Measurements from ENCODE around the gene SCAMP3. TPM values are rescaled to one million over a fixed set of nuclear protein-coding genes. Genes with fewer than 3 reads are reported as not detected.

Gene SCAMP3
- total and polyA plus RNA-seq, 2 of the 4 experiments (the other 2 are of a cell fraction): 30.5 to 118 TPM

DNA sequence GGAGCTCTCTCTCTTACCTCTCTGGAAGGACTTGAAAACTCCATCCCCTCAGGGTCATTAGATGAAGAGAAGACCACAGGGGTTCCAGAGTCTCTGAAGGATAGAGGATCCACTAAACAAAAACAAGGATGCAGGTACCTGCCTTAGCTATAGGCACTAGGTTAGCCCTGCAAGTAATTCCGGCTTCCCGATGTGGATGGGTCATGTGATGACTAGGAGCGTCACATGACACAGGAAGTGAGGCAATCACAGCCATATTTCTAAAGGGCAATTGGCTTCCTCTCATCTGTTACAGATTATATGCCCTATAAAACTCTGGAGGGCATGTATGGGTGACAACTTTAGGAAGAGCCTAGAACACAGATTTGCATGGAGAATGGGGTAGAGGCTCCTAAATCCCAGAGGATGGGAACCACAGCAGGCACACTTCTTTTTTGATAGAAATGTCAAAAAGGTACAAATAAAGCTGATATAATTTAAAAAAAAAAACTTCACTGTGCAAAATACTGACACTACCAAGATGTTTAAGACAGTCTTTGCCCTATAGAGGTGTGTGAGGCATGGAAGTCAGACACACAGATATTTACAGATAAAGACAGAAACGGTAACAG, 21.0 kb downstream of the SCAMP3 start:
- intact Hi-C loops (cut with micrococcal nuclease) (loop anchor here (1.0 kb wide), 1 partner anchor 33 kb away; the partner anchor contains the start of gene MTX1), dilution Hi-C loops (cut with HindIII; ENCODE audit: low sequenced_read_pairs, unreplicated experiment) (no loop called here), in situ Hi-C loops (cut with MboI; ENCODE audit: low sequenced_read_pairs) (no loop called here)
- WGBS, 2 experiments (ENCODE audit: extremely low coverage in 2 of 2, insufficient read length in 1 of 2): 100% methylated on average over 1 of the region's 4 CpGs; no CpG with 5 or more reads in 1 of the 2 experiments
- H3K27ac ChIP-seq (ENCODE audit: insufficient read depth, low read length): no peak overlapping the region
- H2BK15ac ChIP-seq (ENCODE audit: low read depth, low read length): no peak overlapping the region
- H2BK120ac ChIP-seq (ENCODE audit: low read depth, low read length): no peak overlapping the region
- DNase-seq (peak; percentile 83), ATAC-seq (ENCODE audit: low read depth) (peak; percentile 8; the same call in 1 of the 2 replicates)
- no peak overlapping the region for H3K18ac ChIP-seq (ENCODE audit: low read depth, low read length)
- H3K56ac ChIP-seq (ENCODE audit: extremely low read depth, insufficient read depth, low read length): no peak overlapping the region
- peak overlapping the region; percentile 89 for H2AFZ ChIP-seq (replicated peaks; ENCODE audit: low read length, poor library complexity)
- H3K4me2 ChIP-seq (ENCODE audit: low read depth, low read length): peak overlapping the region; percentile 56; the same call in 1 of the 2 replicates
- no peaks in the 10 kb centered on the region for H3K9me3 ChIP-seq (ENCODE audit: control insufficient read depth, insufficient read depth, low read length)
- peak overlapping the region; percentile 77; the same call in 1 of the 2 replicates for H4K5ac ChIP-seq (ENCODE audit: low read depth, low read length)
- peak overlapping the region; percentile 23 to 94 for H4K8ac ChIP-seq (ENCODE audit: low read depth in 2 of 2, low read length in 2 of 2)
- no peak overlapping the region for H2AK9ac ChIP-seq (replicated peaks; ENCODE audit: low read depth, low read length, poor library complexity)
- peak overlapping the region; percentile 62; the same call in 1 of the 2 replicates for H3K4ac ChIP-seq (ENCODE audit: low read depth, low read length)
- H3K14ac ChIP-seq (replicated peaks; ENCODE audit: low read depth, low read length): 0 out of 2 replicates have a peak overlapping the region, but pooled peaks have one; percentile 8
- H3K4me3 ChIP-seq (ENCODE audit: insufficient read depth, low read depth, low read length): peak overlapping the region; percentile 40
- BruUV-seq (replicated peaks): no TSS peak
- TF ChIP-seq FOS (IDR thresholded peaks at IDR 0.05; ENCODE audit: low read depth, low read length): peak; percentile 96
- TF ChIP-seq RAD21 (IDR thresholded peaks at IDR 0.05; ENCODE audit: low read length): no peak
- TF ChIP-seq CEBPB (IDR thresholded peaks at IDR 0.05; ENCODE audit: low read depth, low read length): peak; percentile 92
- TF ChIP-seq, protein P1, sequence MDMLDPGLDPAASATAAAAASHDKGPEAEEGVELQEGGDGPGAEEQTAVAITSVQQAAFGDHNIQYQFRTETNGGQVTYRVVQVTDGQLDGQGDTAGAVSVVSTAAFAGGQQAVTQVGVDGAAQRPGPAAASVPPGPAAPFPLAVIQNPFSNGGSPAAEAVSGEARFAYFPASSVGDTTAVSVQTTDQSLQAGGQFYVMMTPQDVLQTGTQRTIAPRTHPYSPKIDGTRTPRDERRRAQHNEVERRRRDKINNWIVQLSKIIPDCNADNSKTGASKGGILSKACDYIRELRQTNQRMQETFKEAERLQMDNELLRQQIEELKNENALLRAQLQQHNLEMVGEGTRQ (IDR thresholded peaks at IDR 0.05; ENCODE audit: low read depth, low read length): peak; percentile 99
- TF ChIP-seq MAFK (IDR thresholded peaks at IDR 0.05; ENCODE audit: low read depth, low read length): 0 out of 2 replicates have a peak, but pooled peaks have one; percentile 18
- no peak for TF ChIP-seq NFE2L2 (IDR thresholded peaks at IDR 0.05; ENCODE audit: low read depth, low read length)
- peak overlapping the region; percentile 20 for H2BK5ac ChIP-seq (ENCODE audit: low read depth, low read length, poor library complexity, severe bottlenecking)
- peak overlapping the region; percentile 44; the same call in 1 of the 2 replicates for H3K9ac ChIP-seq (ENCODE audit: low read depth, low read length)
- H3K23ac ChIP-seq (ENCODE audit: low read depth, low read length): no peak overlapping the region
- peaks cover 20% of the 10 kb centered on the region for H3K36me3 ChIP-seq (ENCODE audit: control insufficient read depth, insufficient read depth, low read length)
- peaks cover 4 to 37% of the 10 kb centered on the region in 2 experiments; a peak in 3 of 4 replicates for H3K79me1 ChIP-seq (ENCODE audit: low read depth in 1 of 2, low read length in 2 of 2)
- H2AK5ac ChIP-seq (ENCODE audit: low read depth, low read length): peak overlapping the region; percentile 46; the same call in 1 of the 2 replicates
- H4K20me1 ChIP-seq (ENCODE audit: insufficient read depth, low read length): no peaks in the 10 kb centered on the region
- ChIA-PET CTCF (interaction anchor here (0.5 kb wide), 1 partner anchor 67 kb away, joined by 4 read pairs; no protein-coding TSS in a partner anchor), POLR2A (ENCODE audit: unreplicated experiment) (interaction anchor here (0.6 kb wide), 1 partner anchor 21 kb away, joined by 4 read pairs; the partner anchor contains the start of gene SCAMP3)
- H3K4me1 ChIP-seq (ENCODE audit: control insufficient read depth, insufficient read depth, low read length): peaks cover 6% of the 10 kb centered on the region; the same call in 1 of the 2 replicates
- H3K9me1 ChIP-seq (ENCODE audit: insufficient read depth, low read length): peaks cover 6% of the 10 kb centered on the region
- H3K27me3 ChIP-seq (ENCODE audit: control insufficient read depth, insufficient read depth, low read length): no peaks in the 10 kb centered on the region
- no peak overlapping the region for H4K91ac ChIP-seq (ENCODE audit: insufficient read depth, low read depth, low read length)
- no peak overlapping the region for H2BK20ac ChIP-seq (ENCODE audit: low read depth, low read length)
